H1 (cell line): ENCODE measurements around the gene RGS16.

ENCODE experiments used
- SIN3A ChIP-seq, 2 experiments: IDR thresholded peaks in 1 of 2; conservative IDR thresholded peaks in 1 of 2; 2 replicates each; pipeline ENCODE4 v1.6.1; 2011 to 2012; ENCODE audit warnings: low read length in 2 of 2, improper control_type of control experiment in 1 of 2, low read depth in 1 of 2, mild to moderate bottlenecking in 1 of 2
- SP1 ChIP-seq: IDR thresholded peaks from 2 replicates; pipeline ENCODE4 v1.6.1; 2011; ENCODE audit warnings: low read depth, low read length
- TF ChIP-seq, protein P1 (sequence below): fragments of 300-600 bp; sonication (generic); IDR thresholded peaks from 2 replicates; pipeline ENCODE4 v1.7.1; 2012; ENCODE audit warnings: low read length, moderate library complexity, mild to moderate bottlenecking, inconsistent platforms; ENCODE audit not compliant: insufficient replicate concordance
- TF ChIP-seq, protein P2 (sequence below): IDR thresholded peaks from 2 replicates; pipeline ENCODE4 v1.6.1; 2011; ENCODE audit warnings: low read length, improper control_type of control experiment
- TF ChIP-seq, protein P3 (sequence below), 3 experiments: IDR thresholded peaks; 1 replicate in 2 of 3; 2 replicates in 1 of 3; pipeline versions ENCODE4 v1.5.1 to v1.6.1; 2011; ENCODE audit warnings: low read length in 3 of 3, mild to moderate bottlenecking in 3 of 3, inconsistent platforms in 2 of 3, low read depth in 1 of 3, moderate library complexity in 1 of 3; ENCODE audit not compliant: insufficient read depth in 1 of 3; ENCODE audit errors: control extremely low read depth in 1 of 3

DNA sequence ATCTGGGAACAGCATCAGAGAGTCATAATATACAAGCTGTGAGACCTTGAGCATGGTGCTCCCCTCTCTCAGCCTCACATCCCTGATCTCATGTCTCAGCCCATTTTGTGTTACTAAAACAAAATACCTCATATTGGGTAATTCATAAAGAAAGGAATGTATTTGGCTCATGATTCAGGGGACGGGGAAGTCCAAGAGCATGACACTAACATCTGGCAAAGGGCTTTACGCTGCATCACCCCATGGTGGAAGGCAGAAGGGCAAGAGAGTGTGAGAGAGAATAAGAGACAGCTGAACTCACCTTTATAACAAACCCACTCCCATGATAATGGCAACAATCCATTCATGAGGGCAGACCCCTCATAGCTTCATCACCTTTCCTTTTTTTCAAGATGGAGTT lies 51.7 kb downstream of the RGS16 start:
- no peak for TF ChIP-seq SP1
- TF ChIP-seq SIN3A (conservative IDR thresholded peaks at IDR 0.05 in 1 of 2, IDR thresholded peaks at IDR 0.05 in 1 of 2; ENCODE audit: low read depth in 1 of 2, low read length in 2 of 2), result no peak
- TF ChIP-seq, protein P1, sequence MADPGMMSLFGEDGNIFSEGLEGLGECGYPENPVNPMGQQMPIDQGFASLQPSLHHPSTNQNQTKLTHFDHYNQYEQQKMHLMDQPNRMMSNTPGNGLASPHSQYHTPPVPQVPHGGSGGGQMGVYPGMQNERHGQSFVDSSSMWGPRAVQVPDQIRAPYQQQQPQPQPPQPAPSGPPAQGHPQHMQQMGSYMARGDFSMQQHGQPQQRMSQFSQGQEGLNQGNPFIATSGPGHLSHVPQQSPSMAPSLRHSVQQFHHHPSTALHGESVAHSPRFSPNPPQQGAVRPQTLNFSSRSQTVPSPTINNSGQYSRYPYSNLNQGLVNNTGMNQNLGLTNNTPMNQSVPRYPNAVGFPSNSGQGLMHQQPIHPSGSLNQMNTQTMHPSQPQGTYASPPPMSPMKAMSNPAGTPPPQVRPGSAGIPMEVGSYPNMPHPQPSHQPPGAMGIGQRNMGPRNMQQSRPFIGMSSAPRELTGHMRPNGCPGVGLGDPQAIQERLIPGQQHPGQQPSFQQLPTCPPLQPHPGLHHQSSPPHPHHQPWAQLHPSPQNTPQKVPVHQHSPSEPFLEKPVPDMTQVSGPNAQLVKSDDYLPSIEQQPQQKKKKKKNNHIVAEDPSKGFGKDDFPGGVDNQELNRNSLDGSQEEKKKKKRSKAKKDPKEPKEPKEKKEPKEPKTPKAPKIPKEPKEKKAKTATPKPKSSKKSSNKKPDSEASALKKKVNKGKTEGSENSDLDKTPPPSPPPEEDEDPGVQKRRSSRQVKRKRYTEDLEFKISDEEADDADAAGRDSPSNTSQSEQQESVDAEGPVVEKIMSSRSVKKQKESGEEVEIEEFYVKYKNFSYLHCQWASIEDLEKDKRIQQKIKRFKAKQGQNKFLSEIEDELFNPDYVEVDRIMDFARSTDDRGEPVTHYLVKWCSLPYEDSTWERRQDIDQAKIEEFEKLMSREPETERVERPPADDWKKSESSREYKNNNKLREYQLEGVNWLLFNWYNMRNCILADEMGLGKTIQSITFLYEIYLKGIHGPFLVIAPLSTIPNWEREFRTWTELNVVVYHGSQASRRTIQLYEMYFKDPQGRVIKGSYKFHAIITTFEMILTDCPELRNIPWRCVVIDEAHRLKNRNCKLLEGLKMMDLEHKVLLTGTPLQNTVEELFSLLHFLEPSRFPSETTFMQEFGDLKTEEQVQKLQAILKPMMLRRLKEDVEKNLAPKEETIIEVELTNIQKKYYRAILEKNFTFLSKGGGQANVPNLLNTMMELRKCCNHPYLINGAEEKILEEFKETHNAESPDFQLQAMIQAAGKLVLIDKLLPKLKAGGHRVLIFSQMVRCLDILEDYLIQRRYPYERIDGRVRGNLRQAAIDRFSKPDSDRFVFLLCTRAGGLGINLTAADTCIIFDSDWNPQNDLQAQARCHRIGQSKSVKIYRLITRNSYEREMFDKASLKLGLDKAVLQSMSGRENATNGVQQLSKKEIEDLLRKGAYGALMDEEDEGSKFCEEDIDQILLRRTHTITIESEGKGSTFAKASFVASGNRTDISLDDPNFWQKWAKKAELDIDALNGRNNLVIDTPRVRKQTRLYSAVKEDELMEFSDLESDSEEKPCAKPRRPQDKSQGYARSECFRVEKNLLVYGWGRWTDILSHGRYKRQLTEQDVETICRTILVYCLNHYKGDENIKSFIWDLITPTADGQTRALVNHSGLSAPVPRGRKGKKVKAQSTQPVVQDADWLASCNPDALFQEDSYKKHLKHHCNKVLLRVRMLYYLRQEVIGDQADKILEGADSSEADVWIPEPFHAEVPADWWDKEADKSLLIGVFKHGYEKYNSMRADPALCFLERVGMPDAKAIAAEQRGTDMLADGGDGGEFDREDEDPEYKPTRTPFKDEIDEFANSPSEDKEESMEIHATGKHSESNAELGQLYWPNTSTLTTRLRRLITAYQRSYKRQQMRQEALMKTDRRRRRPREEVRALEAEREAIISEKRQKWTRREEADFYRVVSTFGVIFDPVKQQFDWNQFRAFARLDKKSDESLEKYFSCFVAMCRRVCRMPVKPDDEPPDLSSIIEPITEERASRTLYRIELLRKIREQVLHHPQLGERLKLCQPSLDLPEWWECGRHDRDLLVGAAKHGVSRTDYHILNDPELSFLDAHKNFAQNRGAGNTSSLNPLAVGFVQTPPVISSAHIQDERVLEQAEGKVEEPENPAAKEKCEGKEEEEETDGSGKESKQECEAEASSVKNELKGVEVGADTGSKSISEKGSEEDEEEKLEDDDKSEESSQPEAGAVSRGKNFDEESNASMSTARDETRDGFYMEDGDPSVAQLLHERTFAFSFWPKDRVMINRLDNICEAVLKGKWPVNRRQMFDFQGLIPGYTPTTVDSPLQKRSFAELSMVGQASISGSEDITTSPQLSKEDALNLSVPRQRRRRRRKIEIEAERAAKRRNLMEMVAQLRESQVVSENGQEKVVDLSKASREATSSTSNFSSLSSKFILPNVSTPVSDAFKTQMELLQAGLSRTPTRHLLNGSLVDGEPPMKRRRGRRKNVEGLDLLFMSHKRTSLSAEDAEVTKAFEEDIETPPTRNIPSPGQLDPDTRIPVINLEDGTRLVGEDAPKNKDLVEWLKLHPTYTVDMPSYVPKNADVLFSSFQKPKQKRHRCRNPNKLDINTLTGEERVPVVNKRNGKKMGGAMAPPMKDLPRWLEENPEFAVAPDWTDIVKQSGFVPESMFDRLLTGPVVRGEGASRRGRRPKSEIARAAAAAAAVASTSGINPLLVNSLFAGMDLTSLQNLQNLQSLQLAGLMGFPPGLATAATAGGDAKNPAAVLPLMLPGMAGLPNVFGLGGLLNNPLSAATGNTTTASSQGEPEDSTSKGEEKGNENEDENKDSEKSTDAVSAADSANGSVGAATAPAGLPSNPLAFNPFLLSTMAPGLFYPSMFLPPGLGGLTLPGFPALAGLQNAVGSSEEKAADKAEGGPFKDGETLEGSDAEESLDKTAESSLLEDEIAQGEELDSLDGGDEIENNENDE, result no peak
- TF ChIP-seq, protein P2, sequence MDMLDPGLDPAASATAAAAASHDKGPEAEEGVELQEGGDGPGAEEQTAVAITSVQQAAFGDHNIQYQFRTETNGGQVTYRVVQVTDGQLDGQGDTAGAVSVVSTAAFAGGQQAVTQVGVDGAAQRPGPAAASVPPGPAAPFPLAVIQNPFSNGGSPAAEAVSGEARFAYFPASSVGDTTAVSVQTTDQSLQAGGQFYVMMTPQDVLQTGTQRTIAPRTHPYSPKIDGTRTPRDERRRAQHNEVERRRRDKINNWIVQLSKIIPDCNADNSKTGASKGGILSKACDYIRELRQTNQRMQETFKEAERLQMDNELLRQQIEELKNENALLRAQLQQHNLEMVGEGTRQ, result no peak
- TF ChIP-seq, protein P3, sequence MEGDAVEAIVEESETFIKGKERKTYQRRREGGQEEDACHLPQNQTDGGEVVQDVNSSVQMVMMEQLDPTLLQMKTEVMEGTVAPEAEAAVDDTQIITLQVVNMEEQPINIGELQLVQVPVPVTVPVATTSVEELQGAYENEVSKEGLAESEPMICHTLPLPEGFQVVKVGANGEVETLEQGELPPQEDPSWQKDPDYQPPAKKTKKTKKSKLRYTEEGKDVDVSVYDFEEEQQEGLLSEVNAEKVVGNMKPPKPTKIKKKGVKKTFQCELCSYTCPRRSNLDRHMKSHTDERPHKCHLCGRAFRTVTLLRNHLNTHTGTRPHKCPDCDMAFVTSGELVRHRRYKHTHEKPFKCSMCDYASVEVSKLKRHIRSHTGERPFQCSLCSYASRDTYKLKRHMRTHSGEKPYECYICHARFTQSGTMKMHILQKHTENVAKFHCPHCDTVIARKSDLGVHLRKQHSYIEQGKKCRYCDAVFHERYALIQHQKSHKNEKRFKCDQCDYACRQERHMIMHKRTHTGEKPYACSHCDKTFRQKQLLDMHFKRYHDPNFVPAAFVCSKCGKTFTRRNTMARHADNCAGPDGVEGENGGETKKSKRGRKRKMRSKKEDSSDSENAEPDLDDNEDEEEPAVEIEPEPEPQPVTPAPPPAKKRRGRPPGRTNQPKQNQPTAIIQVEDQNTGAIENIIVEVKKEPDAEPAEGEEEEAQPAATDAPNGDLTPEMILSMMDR (IDR thresholded peaks at IDR 0.05; ENCODE audit: control extremely low read depth in 1 of 3, insufficient read depth in 1 of 3, low read depth in 1 of 3, low read length in 3 of 3), result no peak
